HG03432 (cell line): ENCODE measurements around the gene RAB3D.
"Not testable (repeated sequence)": the region's sequence is repeated elsewhere in the genome, so short reads cannot be mapped to it uniquely, and the experiment has no call there.

ENCODE experiments used
- ATAC-seq: cut with Tn5 transposase; IDR thresholded peaks from one replicate; pipeline ENCODE4 v1.9.1; 2021; ENCODE audit warnings: mild to moderate bottlenecking, moderate library complexity; ENCODE audit not compliant: unreplicated experiment

RAB3D gene

DNA sequence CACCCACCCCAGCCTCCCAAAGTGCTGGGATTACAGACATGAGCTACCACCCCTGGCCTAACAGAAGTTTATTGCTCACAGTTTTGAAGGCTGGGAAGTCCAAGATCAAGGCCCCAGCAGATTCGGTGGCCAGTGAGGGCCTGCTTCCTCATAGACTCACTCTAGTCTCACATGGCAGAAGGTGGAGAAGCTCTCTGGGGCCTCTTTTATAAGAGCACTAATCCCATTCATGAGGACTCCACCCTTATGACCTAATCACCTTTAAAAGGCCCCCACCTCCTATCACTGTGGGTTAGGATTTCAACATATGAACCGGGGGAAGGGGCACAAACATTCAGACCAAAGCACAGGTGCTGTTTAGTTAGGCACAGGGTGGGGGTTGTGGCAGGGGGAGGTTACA, 28.1 kb upstream of the RAB3D start:
- no peak for ATAC-seq

DNA sequence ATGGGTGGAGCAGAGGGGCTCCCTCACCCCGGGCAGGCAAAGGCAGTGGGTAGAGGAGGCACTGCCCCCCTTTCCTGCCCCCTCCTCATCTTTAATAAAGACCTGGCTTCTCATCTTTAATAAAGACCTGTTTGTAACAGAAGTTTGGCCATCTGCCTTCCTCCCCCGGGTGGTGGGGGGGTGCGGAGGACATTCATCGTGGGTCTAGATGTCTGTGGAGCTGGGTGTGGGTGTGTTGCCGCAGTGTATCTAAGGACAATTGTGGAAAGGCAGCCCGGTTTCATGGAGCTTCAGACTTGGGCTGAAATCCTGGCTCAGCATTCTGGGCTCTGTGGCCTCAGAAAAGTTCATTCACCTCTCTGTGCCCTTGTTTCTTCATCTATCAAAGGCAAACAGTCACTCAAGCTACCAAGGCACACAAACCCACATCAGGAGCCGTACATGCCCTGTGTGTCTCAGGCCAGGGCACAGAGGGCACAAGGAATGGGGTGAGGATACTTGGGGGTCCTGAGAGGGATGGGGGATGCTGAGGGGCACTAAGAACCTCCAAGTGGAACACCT, 26.2 kb upstream of the RAB3D start:
- no peak for ATAC-seq

DNA sequence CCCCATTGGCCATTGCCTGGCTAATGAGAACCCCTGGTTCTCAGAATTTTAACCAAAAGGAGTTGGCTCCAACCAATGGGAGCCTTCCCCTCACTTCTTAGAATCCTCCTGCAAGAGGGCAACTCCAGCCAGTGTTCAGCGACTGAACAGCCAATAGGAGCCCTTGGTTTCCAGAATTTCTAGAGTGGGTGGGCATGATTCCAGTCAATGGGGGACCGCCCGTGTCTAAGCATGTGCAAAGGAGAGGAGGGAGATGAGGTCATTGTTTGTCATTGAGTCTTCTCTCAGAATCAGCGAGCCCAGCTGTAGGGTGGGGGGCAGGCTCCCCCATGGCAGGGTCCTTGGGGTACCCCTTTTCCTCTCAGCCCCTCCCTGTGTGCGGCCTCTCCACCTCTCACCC, 25.5 kb upstream of the RAB3D start:
- no peak for ATAC-seq

DNA sequence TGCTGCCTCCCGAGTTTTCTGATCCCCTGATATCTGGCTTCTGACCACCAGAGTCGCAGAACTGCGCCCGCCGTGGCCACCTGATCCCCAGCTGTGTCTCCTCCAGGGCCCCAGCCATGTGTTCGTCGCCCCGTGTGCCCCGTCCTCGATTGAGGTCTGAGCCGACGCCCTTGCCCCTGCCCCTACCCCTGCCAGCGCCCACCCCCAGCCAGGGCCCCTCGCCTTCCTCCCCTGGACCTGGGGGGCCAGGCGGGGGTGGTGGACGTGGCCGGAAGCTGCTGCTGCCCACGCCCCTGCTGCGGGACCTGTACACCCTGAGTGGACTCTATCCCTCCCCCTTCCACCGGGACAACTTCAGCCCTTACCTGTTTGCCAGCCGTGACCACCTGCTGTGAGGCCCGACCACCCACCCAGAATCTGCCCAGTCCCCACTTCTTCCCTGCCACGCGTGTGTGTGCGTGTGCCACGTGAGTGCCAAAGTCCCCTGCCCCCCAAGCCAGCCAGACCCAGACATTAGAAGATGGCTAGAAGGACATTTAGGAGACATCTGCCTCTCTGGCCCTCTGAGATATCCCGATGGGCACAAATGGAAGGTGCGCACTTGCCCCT, 24.9 kb upstream of the RAB3D start:
- ATAC-seq = no peak

DNA sequence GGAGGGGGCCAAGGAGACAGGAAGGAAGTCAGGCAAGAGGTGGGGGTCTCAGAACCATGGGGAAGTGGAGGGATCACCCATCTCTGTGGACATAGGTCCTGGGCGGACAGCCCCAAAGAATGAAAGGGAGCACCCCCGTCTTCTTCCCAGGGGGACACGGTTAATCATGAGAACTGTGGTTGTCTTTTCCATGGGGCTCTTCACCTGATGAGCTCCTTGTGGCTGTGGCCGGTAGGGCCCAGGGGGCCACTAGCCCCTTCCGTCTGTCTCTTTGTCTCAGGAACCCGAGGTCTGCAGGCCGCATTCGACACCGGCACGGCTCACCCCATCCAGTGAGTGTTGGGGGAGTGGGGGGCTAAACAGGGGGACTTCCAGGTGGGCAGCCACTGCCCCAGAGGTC, 24.4 kb upstream of the RAB3D start:
- no peak for ATAC-seq

DNA sequence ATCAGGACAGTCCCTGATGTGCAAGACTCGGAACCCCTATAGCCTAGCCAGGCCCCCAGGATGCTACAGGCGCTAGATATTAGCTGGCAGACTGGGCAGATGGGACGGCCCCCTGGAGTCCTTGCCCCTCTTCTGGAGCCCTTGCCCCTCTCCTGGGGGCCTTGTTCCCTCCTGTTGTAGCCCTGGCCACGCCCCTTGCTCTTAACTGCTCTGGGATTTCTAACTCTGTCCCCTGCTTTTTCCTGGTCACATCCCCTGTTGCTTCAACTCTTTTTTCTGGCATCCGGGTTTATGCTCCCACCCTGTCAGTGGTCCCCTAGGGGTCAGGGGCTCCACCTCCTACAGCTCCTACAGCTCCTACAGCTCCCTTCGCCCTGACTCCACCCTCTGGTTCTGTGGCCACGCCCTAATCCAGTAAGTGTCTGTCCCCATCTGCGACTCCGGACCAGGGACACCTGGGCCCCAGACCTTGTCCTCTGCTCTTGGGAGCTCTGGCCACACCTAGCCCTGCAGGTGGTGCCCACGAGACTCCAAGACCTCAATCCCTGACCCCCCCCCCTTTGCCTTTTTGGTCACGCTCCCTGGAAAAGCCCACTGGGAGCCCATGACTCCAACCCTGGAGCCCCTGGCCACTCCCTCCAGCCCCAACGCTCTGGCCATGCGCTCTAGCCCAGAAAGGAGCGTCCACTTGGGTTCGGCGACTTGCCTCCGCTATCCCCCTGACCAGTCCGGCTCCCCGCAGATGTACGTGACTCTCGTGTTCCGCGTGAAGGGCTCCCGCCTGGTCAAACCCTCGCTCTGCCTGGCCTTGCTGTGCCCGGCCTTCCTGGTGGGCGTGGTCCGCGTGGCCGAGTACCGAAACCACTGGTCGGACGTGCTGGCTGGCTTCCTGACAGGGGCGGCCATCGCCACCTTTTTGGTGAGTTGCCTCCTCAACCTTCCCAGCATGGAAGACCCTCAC, 22.6 kb upstream of the RAB3D start:
- no peak for ATAC-seq

DNA sequence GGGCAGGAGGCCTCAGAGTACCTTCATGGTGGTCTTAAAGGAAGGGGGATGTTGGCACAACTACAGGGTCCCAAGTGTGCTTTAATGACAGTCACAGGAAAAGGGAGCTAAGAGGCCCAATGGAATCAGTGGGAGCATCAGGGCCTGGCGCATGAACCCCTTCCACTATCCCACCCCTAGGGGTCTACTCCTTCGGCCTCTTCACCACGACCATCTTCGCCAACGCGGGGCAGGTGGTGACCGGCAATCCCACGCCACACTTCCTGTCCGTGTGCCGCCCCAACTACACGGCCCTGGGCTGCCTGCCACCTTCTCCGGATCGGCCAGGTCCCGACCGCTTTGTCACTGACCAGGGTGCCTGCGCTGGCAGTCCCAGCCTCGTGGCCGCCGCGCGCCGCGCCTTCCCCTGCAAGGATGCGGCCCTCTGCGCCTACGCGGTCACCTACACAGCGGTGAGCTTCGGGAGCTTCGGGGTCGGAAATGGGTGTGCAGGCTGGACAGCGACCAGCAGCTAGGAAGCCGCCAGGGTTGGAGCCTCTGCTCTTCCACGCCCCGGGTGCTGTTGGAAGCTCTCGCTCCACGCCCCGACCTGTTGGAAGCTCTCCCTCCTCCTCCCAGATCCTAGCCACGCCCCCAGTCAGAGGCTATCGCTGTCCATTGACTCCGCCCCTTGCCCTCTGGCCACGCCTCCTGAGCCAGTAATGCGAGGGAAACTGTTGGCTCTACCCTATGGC, 21.7 kb upstream of the RAB3D start:
- no peak for ATAC-seq

DNA sequence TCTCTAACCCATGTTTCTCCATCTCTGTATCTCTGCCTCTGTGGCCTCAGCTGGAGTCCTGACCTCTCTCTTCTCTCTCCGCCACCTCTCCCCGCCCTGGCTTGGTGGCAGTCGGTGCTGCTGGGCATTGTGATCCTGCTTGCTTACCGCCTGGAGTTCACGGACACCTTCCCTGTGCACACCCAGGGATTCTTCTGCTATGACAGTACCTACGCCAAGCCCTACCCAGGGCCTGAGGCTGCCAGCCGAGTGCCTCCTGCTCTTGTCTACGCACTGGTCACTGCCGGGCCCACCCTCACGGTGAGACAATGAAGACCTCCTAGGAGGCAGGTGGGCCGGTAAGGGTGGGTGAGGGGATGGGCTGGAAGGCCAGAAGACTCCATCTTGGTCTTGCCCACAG, 20.0 kb upstream of the RAB3D start:
- ATAC-seq = no peak

DNA sequence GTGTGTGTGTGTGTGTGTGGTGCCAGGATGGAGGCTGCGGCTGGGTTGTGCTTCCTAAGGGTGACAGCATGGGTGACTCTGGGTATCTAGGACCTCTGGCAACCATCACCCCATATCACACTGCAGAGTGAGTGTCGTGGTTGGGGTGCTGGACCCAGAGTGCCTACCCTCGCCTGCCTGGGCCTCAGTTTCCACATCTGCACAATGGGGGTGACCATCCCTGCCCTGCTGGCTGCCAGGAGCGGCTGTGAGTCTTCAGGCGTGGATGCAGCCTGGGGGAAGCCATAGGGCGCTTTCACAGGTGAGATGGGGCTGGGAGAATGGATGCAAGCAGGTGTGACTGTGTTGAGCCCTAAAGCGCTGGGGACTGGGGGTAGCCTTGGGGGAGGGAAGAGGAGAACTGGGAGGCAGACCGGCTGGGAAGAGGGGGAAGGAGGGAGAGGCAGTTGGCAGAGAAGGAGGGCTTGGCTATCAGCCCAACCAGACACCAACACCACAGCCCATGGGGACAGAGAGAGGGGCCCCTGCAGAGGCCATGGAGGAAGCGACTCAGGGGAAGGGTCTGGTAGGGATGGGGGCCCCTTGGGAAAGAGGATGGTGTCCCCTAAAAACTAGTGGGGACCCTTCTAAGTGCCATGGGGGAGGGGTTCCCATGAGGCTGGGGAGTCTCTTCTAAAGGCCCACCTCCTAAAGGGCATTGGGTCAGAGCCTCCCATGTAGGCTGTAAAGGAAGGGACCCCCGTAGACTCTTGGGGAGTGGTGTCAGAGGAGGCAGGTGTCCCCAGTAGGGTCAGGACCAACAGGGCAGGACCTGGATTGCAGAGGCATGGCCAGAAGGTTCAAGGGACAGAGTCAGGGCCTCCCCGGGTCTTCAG, 17.5 kb upstream of the RAB3D start:
- ATAC-seq = no peak

DNA sequence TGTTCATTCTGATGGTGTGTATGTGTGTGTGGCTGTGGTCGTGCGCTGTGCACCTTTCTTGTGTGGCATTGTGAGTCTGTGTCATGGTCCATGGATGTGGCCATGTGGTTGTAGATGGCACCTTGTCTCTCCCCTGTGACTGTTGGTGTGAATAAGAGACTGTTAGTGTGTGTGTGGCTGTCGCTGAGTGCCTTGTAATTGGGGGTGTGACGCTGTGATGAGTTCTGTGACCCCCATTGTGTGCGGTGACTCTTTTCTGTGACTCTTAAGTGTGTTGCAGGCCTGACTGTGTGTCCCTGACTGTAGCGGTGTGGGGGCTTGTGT, 16.6 kb upstream of the RAB3D start:
- ATAC-seq = no peak

DNA sequence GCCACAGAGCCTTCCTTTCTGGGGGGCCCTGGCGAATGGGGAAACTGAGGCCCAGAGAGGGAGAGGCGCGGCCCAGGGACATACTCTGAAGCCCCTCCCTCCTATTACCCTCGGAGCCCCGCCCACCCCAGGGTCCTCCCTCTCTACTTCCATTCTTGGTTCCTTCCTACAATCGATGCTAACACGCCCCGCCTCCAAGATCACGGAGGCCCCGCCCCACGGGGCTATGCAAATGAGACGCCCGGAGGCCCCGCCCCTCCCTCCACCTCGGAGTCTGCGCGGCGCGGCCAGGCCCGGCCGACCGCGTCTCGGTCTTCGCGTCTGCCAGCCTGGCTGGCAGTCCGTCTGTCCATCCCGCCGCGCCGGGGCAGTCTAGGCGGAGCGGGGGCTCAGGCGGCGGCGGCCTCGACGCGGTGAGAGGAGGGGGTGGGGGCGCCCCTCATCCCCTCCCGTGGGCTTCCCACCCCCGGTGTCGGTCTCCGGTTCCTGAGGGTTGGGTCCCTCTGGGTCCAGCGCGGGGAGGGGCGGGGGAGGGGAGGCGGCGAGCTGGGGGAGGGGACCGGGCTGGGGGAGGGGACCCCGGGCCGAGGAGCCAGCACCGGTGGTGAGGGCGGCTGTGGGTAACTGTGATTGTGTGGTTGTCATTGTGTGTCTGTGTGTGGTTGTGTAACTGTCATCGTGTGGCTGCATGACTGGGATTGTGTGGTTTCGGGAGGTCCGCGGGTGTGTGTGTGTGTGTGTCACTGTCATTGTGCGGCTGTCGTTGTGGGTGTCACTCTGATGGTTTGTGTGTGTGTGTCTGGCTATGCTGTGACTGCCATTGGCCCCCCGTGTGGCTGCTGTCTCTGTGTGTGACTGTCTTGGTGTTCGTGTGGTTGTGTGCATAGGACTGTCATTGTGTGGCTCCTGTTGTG, 16.0 kb upstream of the RAB3D start, which contains the start of gene PLPPR2:
PLPPR2 (plus strand) TSS at position 273 of the 914 bp plus-strand sequence. CDS start 2,242 bp downstream, outside the sequence.
- ATAC-seq = no peak

DNA sequence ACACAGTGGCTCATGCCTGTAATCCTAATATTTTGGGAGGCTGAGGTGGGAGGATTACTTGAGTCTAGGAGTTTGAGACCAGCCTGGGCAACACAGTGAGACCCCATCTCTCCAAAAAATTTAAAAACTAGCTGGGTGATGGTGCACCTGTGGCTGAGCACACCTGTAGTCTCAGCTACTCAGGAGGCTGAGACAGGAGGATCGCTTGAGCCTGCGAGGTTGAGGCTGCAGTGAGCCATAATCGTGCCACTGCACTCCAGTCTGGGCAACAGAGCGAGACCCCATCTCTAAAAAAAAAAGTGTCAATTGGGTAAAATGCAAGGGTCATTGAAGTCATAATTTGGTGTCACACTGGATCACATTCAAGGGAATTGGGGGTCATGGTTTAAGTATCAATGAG, 14.6 kb upstream of the RAB3D start:
- not testable (repeated sequence) for ATAC-seq

DNA sequence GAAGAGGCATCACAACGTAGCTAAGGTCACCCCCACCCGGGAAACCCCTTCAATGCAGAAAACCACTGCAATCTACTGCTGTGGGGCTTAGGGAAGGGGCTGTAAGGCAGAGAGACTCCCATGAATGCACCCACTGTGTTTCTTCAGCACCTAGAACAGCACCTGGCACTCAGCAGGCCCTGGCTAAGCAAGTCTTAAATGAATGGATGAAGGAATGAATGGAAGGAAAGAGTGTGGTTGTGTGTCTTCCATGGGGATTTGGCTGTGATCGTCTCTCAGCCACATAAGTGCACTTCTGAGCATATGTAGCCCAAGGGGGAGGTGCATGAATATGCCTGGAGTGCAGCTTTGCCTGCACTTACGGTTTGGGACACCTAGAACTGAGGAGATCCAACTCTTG, 9.7 kb upstream of the RAB3D start:
- no peak for ATAC-seq

DNA sequence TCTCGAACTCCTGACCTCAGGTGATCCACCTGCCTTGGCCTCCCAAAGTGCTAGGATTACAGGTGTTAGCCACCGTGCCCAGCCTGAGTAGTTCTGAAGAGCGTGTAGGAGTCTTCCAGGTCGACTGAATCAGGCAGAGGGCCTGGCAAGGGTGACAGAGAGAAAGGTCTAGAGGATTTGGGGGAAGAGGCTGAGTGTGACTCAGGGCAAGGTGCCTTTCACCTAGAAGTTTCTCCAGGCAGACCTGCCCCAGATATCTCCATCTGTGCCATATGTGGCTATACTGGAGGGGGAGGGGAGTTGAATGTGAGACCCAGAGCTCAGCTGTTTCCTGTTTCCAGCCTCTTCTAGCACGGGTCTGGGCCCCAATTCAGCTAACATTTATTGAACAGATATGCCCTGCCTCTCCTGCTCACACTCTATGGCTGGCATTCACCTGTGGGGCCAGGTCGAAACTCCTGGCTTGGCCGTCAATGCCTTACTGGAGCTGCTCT, 8.1 kb upstream of the RAB3D start:
- ATAC-seq = no peak

DNA sequence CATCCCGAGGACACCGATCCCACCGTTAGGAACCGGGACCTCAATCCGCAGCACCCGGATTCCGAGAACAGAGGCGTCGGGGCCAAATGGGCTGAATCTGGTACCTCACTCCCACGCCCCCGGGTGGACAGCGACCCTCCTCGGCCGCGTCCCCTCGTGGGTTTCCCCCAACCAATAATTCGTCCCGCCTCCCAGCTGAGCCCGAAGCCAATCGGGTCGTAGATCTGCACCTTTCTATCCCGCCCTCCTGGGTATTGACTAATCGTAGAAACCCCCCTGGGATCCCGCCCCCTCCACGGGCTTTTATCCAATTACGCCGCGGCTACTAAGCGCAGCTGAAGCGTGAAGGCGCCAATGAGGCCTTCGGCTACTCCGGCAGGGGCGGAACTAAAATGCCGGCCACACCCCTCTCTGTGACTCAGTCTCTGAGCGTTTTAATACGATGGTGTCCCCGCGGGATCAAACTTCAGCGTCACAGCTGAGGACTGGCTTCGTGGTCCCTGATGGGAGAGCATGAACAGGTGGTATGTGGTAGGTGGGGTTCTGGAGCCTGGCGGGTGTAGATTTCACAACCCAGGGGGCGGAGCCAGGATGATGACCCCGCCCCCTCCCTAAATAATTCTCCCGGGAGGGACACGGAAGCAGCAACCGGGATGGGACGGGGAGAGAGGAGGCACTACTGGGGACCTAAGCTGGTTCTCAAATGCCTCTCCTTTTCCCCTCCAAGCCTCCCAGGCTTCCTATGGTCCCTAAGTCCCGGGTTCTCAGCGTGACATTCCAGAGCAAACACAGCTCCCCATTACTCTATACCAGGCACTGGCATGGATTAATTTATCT, 6.9 kb upstream of the RAB3D start, which contains the start of the genes CCDC159 and TMEM205:
CCDC159 (plus strand) TSS at position 416 of the 837 bp plus-strand sequence; CDS start at position 504, 88 bp downstream.
TMEM205 (minus strand) TSS at position 165 of the 837 bp plus-strand sequence. CDS start 649 bp downstream, outside the sequence.
- peak; percentile 88 for ATAC-seq

DNA sequence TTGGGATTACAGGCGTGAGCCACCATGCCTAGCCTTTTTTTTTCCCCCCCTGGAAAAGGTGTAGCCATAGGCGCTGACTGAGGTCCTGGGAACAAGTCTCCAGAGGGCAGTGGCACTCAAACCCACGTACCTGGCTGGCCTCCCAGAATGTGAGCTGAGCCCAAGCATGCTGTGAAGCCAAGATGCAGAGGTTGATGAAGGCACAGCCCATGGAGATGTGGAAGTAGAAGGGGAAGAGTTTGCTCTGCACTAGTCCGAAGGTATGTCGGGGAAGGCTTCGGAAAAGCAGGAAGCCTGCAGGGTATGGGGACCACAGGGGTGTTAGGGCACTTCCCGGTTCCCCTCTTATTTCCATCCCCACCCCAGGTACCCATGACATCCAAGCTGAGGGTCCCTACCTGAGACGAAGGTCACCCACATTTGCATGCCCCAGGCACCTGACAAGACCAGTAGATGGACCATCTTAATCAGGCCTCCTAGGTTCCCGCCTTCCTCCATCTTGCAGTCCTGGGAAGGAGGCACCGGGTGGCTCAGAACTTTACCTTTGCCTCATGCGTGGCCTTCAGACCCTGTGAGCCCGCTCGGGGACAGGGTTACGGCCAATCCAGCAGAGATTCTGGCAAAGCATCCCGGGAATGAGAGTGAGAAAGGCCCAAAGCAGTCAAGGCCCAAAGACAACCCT, 5.8 kb upstream of the RAB3D start:
- ATAC-seq = no peak

DNA sequence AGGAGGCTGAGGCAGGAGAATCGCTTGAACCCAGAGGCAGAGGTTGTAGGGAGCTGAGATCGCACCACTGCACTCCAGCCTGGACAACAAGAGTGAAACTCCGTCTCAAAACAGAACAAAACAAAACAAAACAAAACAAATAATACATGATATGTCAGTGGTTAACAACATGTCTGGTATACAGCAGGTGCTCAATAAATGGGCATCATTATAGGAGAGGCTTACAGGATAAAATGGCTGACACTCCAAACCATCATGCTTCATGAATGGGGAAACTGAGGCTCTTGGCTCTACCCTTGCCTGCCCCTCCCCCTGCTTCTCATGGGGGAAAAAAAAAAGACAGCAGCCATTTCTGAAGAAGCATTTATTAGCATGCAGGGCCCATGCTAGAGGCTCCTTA, 3.0 kb upstream of the RAB3D start:
- ATAC-seq = no peak
